Measurements from ENCODE around the gene CARNS1. TPM values are rescaled to one million over a fixed set of nuclear protein-coding genes. Genes with fewer than 3 reads are reported as not detected.
A peak's percentile ranks its signal among the peaks of the same experiment; 100 is the strongest.

CARNS1 gene
- total and polyA plus RNA-seq, 9 of the 15 experiments (the other 6 are each of a cell fraction or from before 2014, with no cell fraction given) = 0.01 to 0.18 (median 0.06) TPM; not detected in 3

- no peak for TF ChIP-seq DEAF1 (CRISPR knock-in tag; IDR thresholded peaks at IDR 0.05)
- TF ChIP-seq ATF3 (IDR thresholded peaks at IDR 0.05) = peak; percentile 55
- TF ChIP-seq ATF3 (CRISPR knock-in tag; conservative IDR thresholded peaks at IDR 0.05) = peak; percentile 86
- TF ChIP-seq GATAD2A (IDR thresholded peaks at IDR 0.05) = 0 out of 2 replicates have a peak, but pooled peaks have one; percentile 24
- TF ChIP-seq ID3 (CRISPR knock-in tag; IDR thresholded peaks at IDR 0.05) = no peak
- peak; percentile 48; the same call in 1 of the 2 replicates for TF ChIP-seq ID3 (tag; IDR thresholded peaks at IDR 0.05)
- TF ChIP-seq EP400 (IDR thresholded peaks at IDR 0.05) = peak; percentile 90; the same call in 1 of the 2 replicates
- no peak for TF ChIP-seq ZNF398 (CRISPR knock-in tag; IDR thresholded peaks at IDR 0.05)
- TF ChIP-seq ZNF511 (CRISPR knock-in tag; IDR thresholded peaks at IDR 0.05) = peak; percentile 96; the same call in 1 of the 2 replicates
- TF ChIP-seq NUFIP1 (IDR thresholded peaks at IDR 0.05; ENCODE audit: partially characterized antibody) = no peak
- TF ChIP-seq ZNF431 (CRISPR knock-in tag; IDR thresholded peaks at IDR 0.05) = peak; percentile 80
- peak; percentile 40 for TF ChIP-seq FIP1L1 (IDR thresholded peaks at IDR 0.05; ENCODE audit: low read depth, low read length, poor library complexity, severe bottlenecking)
- peak; percentile 64 for TF ChIP-seq CHD1 (IDR thresholded peaks at IDR 0.05; ENCODE audit: low read length)
- TF ChIP-seq ZNF592 (IDR thresholded peaks at IDR 0.05) = peak; percentile 76
- TF ChIP-seq MEF2D (tag; conservative IDR thresholded peaks at IDR 0.05; ENCODE audit: low read depth) = no peak
- no peak for TF ChIP-seq SAFB (IDR thresholded peaks at IDR 0.05; ENCODE audit: borderline replicate concordance, low read depth, low read length)
- TF ChIP-seq XRCC3 (IDR thresholded peaks at IDR 0.05) = no peak
Measured at GRCh38 chr11:67391304-67392182, 23.9 kb upstream of the CARNS1 start, which contains the start of gene RAD9A (continued).

All from K562 (cell line).